RCC 7860 (cell line): Measurements from ENCODE around the gene TLCD1.
"Not testable (repeated sequence)": the region's sequence is repeated elsewhere in the genome, so short reads cannot be mapped to it uniquely, and the experiment has no call there.

Experiments used
- DNase-seq: peaks from one replicate; pipeline ENCODE4 v3.0.0-alpha.2; 2015; ENCODE audit warnings: low spot score
- FAIRE-seq: peaks from 2 replicates; lab custom pipeline; 2012; peaks lifted over from hg19 to GRCh38; lab: Jason Lieb, UNC

Gene TLCD1

DNA sequence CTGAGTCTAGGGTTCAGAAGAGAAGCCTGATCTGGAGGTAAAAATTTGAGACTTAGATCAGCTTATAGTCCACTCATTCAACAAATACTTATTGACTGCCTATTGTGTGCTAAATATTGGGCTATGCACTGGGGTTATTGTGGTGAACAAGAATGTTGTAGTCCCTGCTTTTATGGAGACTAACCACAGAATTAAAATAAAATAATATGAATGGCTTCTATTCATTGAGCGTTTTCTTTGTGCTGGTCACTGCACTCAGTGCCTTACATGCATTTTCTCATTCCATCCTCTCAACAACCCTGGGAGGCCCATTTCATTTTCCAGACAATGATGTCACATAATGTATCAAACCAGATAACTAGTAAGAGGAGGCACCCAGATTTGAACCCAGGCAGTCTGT, 7.3 kb upstream of the TLCD1 start:
- DNase-seq (no peak), FAIRE-seq (no peak)

DNA sequence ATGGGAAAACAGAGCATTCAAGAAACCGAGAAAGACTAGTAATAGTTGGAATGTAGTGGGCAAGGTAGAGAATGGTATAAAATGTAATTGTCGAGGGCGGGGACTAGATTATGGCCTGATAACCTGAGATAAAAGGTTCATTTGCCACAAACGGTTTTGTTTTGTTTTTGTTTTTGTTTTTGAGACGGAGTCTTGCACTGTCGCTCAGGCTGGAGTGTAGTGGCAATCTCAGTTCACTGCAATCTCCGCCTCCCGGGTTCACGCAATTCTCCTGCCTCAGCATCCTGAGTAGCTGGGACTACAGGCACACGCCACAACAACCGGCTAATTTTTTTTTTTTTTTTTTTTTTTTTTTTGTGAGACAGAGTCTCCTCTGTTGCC, 3.9 kb upstream of the TLCD1 start:
- no peak for FAIRE-seq
- DNase-seq = no peak

DNA sequence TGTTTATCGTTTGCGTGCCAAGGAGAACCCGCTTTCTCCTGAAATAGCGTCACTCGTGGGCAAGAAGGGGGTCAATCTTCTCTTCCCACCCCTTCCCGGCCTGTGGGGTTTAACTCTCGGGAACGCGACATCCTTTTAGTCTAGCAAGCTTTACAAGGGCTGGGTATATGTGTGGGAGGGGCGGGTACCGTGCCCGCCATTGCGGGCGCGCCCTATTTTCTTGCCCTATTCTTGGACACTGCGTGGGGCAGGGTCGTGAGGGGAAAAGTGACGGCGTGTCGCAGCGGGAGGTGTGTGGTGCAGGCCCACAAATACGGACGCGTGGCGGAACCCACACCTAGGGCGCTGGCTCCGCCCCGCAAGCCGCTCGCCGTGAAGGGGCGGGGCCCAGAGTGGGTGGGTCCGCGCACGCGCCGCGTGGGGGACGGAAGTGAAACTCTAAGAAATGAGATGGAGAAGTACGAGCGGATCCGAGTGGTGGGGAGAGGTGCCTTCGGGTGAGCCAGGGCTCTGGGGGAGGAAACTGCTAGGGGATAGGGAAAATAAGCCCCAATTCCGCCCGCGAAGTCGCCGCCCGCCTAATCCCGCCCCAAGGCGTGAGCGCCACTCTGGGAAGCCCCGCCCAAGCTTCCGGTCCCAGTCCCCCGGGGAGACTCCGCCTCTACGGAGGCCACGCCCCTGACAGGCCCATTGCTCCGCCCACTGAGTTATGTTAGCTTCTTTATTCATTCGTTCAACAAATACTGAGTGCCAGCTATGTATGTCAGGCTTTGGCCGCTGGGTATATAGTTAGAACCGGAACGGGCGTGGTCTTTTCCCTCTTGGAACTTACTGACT, 2.5 kb upstream of the TLCD1 start, which contains the start of gene NEK8:
Gene NEK8, plus strand, starts transcription at position 425 of the 837 bp plus-strand sequence. Its CDS starts 26 bp downstream, at position 451.
- FAIRE-seq (peak; percentile 78), DNase-seq (peak; percentile 87)

DNA sequence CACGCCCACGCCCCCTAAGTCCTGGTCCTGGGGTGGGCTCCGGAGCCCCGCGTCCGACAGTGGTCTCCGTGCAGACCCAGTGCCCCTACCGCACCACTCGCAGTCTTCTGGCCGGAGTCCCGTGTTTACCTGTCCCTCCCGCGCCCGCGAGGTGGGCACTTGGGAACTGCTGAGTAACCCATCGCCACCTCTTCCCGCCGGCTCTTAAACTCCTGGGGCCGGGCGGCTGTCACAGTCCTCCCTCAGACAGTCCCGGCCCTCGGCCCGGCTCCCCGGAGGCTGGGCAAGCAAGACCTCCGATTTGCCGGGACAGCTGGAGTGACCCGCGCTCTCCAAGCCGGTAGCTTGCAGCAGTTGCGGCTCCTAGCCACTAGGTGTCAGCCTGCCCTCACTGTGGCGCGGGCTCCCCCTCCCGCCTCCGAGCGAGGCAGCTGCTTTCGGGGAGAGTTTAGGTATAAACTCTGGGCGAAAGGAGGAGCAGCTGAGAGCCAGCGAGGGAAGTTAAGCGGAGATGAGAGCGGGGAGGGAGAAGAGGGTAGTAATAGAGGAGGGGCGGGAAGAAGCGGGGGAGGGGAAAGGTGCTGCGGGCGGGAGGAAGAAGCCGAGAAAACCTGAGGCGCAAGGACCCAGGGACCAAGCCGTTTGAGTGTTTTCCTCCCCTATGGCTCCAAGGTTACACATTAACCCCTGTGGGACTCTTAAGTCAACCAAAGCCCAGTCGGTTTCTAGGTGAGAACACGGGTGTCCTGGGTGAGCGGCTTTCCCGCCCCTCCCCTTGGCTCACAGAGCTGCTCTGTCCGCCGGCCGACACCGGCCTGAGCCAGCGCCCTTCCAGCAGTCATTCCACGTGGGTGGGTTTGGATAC, 826 bp upstream of the TLCD1 start:
- peak; percentile 96 for DNase-seq
- peak; percentile 77 for FAIRE-seq

DNA sequence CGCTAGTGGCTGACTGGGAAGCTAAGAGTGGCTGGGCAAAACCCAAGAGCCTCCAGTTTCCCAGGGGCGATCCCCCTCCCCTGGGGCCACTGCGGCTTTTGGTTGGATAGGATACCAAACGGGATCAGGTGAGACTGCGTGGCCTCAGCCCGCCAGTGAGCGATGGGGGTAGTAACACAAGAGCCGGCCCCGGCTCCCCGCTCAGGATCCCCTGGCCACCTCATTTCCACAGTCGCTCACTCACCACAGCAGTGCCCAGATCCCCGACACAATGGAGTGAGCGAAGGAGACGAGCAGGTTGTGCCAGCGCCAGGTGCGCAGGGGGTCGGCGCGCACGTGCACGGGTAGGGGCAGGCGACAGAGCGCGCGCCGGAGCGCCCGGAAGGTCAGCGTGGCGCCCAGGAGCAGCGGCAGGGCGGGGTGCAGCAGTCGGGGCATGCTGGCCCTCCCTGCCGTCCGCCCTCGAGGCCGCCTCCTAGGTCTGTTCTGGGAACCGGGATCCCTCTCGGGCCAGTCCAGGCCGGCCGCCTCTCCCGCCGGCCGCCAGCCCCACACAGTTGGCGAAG, 290 bp downstream of the TLCD1 start:
- FAIRE-seq = no peak
- peak; percentile 84 for DNase-seq

DNA sequence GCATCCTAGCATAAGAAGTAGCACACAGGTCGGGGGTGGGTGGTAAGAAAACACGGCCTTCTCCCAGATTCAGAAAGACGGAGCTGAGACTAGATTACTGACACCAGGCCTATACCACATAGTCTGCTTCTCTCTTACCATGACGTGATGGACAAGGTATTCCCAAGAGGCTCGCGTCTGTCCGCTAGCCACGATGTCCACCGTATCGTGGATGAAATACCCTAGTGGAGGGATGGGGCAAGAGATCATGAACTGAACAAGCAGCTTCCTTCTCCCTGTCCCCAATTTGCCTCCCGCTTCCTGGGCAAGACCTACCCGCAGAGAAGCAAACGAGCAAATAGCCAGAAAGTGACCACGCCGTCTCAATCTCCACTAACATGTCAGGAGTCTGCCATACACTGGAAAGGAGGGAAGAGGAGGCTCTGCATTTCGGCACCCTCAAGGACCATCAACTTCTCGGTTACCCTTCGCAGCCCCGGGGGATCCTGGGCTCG, 820 bp downstream of the TLCD1 start:
- FAIRE-seq = no peak
- DNase-seq = peak; percentile 67

DNA sequence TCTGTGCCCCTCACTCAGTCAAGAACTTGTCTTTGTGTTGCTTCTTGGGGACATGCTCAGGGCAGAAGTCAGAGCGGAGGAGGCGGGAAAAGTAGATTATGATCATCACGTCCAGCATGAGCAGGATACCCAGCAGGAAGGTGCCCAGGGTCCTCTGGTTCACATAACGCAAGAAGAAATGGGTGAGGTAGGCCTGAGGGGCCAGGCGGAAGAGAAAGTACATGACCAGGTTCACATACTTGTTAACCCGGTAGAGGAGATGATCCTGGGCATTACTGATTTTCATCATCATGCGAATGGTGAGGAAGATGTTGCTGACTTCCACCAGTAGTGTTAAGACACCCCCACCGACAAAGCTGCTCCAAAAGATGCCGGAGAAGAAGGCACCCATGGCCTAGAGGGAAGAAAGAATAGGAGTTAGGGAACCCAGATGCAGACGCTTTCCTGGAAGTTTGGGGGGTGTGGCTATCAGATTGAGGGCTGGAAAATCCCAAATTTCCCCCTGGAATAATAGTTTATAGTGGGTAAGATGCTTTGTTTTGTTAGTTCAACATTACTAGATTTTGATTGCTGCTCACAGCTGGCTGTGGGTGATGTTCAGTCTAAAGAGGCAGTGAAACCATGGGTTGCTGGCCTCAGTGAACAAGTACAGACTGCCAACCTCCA, 1.4 kb downstream of the TLCD1 start:
- no peak for FAIRE-seq
- no peak for DNase-seq

DNA sequence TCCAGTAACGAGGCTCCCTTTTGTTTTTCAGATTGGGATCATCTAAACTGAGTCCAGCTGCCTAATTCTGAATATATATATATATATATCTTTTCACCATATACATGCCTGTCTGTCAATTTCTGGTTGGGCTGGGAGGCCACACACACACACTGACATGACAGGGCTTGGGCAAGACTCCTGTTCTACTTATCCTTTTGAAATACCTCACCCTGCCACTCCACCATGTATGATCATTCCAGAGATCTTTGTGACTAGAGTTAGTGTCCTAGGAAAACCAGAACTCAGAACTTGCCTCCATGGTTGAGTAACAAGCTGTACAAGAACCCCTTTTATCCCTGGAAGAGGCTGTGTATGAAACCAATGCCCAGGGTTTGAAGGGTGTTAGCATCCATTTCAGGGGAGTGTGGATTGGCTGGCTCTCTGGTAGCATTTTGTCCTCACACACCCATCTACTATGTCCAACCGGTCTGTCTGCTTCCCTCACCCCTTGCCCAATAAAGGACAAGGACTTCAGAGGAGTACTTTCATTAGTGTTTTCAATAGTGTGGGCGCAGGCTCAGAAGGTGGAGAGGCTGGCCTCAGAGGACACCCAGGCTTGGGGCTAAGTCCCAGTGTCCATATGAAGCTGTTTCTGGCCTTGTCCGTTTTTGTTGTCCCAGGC, 2.1 kb downstream of the TLCD1 start:
- DNase-seq, FAIRE-seq: not testable (repeated sequence)

DNA sequence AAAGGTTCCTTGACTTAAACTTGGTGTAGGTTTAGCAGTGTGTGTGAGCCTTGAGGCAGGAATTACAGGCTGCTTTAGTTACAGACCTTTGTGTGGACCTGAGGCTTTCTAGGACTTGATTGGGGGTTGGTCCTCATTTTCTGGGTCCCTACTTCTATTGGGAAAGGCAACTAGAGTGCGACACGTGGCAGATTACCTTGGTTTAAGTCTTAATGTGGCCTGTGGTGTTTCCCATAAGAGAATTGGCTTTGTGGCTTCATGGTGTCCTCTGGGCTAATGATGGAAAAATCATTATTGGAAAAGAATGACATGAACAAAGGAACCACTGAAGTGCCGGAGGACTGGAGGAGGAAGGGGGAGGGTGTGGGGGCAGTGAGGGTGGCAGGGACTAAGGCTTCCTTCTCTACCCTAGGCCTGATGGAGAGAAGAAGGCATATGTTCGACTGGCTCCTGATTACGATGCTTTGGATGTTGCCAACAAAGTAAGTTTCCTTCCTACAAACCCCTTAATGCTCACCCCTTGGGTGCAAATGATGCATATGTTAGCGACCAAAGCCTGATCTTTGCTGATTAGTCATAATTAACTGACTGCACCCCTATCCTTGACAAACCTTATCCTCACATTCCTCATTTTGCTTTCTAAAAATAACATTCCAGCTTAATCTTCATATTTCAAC, 2.7 kb downstream of the TLCD1 start:
- DNase-seq (no peak), FAIRE-seq (no peak)

DNA sequence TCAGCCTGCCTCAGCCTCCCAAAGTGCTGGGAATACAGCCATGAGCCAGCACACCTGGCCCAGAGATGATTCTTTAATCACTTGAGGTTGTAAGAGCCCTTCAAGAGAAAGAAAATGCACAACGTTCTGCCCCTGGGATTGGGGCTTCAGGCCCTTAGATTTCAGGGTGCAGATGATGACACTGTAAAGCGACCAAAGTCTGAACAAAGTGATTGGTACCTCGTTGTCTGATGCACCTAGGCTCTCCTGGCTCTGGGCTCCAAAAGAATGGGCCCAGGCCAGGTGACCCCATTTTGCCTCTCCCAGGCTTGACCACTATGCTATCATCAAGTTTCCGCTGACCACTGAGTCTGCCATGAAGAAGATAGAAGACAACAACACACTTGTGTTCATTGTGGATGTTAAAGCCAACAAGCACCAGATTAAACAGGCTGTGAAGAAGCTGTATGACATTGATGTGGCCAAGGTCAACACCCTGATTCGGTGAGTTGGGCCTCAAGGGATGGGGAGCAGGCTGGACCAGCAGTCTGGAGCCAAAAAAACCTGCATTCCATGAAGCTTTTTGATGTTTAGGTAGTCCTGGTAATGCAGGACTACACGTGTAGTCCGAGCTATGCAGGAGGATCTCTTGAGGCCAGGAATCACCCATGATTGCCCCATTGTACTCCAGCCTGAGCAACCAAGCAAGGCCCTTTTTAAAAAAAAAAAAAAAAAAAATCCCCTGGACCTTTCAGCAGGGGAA, 3.4 kb downstream of the TLCD1 start:
- no peak for DNase-seq
- FAIRE-seq = no peak

DNA sequence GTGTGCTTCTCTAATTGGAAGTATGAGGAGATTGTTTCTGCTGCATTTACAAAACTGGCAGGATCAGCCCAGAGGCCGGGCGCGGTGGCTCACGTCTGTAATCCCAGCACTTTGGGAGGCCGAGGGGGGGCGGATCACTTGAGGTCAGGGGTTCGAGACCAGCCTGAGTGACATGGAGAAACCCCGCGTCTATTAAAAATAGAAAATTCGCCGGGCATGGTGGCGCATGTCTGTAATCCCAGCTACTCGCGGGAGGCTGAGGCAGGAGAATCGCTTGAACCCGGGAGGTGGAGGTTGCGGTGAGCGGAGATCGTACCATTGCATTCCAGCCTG, 5.1 kb downstream of the TLCD1 start:
- DNase-seq, FAIRE-seq: not testable (repeated sequence)

DNA sequence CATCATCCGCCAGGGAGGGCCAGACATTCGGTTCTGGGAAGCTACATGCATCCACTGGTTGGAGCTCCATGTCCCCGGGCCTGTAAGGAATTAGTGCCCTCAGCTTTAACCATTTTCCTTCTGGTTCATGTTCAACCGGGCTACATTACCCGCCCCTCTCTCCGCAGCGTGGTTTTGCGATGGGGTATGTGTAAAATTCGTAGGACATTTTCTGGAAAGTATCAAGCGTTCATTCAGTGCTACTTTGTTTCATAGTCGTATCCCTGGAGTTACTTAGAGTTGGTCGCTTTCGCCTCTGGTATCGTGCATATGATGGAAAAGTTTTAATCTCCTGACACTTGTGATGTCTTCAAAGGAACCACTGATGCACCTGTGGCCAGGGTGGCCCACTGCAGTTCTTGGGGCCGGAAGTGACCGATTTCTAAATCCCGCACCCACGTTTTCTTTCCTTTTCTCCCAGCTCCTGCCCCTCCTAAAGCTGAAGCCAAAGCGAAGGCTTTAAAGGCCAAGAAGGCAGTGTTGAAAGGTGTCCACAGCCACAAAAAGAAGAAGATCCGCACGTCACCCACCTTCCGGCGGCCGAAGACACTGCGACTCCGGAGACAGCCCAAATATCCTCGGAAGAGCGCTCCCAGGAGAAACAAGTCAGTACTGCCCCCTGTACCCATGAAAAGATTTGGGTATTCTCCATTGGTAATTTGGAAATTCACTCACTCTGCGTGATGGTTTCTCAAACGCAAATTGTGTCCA, 5.6 kb downstream of the TLCD1 start:
- FAIRE-seq (no peak), DNase-seq (peak; percentile 8)

DNA sequence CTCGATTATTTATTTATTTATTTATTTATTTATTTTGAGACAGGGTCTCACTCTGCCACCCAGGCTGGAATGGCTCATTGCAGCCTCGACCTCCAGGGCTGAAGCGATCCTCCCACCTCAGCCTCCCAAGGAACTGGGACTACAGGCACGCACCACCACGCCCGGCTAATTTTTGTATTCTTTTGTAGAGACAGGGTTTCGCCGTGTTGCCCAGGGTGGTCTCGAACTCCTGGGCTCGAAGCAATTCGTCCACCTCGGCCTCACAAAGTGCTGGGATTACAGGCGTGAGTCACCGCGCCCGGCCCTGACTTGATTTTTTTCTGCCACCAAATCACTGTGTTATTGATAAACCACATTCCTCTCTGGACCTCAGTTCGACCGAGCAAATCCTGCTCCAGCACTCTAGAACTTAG, 7.0 kb downstream of the TLCD1 start:
- no peak for FAIRE-seq
- no peak for DNase-seq

DNA sequence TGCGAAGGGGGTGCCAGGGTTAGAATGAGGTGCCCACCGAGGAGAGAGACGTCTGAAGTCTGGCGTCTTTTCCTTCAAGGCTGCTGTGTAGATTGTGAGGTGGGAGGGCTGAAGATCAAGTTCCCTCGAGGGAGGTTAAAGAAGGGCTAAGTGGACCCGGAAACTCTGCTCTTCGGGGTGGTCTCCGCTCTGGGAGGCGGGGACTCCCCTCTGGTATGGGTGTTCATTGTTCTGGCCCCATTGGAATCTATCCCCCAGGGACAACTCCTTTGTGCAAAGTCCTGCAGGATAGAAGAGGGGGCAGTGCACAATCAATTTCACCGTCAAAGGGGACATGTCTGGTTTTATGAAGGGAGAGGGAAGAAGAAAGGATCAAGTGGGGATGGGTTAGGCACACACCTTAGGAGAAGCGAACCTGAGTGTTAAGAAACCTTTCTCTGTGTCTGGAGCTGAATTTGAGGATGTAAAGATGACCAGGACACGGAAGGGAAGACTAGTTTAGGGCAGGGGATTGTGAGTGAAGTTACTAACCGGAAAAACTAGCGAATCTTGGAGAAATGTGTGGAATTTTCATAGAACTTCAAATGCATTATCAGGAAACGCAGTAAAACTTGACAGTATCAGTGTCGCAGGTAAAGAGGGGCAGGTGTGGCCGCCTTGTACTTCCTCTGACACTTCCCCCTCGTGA, 7.6 kb downstream of the TLCD1 start:
- FAIRE-seq (no peak), DNase-seq (peak; percentile 8)

DNA sequence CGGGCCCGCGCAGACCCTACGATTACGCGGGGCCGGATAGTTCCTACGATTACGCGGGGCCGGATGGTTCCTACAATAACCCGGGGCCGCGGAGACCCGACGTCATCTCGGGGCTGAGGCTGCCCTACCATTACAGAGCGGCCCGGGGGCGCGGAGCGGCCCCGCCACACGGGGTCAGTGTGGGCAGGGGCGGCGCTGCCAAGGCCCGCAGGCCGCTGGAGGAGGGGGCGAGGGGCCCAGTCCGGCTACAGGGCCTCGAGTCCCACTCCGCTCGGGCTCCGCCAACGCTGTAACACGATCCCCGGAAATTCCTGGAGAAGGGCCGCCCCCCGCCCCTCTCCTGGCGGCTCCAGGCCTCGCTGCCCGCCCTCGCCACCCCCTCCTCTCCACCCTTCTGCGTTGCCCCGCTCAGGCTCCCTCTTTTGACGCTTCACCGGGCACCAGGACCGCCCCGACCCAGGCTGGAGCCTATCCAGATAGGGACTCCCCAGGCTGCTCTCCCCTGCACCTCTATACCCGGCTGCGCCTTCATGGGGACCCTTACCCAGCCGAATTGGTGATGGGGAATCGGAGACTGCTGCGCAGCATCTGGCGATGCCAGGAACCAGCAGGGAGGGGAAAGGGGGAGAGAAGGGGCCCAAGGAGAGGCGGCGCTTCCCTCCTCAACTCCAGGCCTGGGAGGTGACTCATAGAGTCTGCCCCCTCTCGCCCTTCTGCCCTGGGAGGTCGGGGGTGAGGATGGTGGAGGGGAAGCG, 8.3 kb downstream of the TLCD1 start, which contains the start of gene RAB34:
Gene RAB34, minus strand, starts transcription at position 291 of the 755 bp plus-strand sequence. CDS start 602 bp downstream, outside the sequence.
- no peak for FAIRE-seq
- DNase-seq = peak; percentile 74

DNA sequence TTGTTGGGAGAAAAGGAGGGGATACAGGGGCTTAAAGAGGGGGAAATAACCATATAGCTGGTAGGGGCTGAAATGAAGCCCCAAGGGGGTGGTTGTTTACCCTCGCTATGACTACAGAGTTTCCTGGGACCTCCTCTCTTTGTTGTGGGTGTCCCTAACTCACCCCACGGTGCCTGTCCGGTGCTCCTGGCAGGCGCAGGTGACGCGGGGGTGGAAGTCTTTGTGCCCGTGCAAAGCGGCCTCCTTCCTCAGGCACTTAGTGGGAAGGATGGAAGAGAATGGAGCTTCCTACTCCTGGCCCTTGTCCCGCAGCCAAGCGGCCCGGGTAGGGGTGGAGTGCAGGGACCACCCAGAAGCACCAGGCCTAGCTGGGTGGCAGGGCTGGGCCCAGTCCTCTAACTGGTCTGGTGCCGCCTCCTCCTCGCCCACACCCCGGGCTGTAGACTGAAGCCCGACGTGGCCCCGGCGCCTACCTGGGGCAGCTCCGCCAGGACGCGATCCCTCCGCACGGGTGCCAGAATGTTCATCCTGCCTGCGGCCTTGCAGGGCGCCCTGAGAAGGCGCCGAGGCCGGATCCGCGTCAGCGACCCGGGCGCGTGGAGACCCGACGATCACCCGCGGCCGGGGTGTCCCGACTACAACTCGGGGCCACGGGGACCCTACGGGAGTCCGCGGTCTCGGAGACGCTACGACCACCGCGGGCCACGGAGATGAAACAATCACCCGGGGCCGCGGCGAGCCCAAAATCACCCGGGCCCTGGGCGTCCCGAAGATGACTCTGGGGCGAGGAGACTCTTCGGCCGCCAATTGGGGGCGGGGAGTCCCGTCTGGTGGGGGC, 9.1 kb downstream of the TLCD1 start:
- FAIRE-seq (no peak), DNase-seq (peak; percentile 5)
